IMR-90 (cell line): ENCODE data around the gene FARP1.

Experiments
- CHD1 ChIP-seq: IDR thresholded peaks from 2 replicates; pipeline ENCODE4 v1.6.1; 2012; ENCODE audit warnings: low read depth, low read length, improper control_type of control experiment
- CTCF ChIP-seq: conservative IDR thresholded peaks from 2 replicates; pipeline ENCODE4 v1.5.1; 2012; ENCODE audit warnings: mild to moderate bottlenecking, low read depth, low read length, improper control_type of control experiment
- POLR2A ChIP-seq: IDR thresholded peaks from 2 replicates; pipeline ENCODE4 v1.6.1; 2012; ENCODE audit warnings: mild to moderate bottlenecking, low read depth, low read length
- RCOR1 ChIP-seq: IDR thresholded peaks from 2 replicates; pipeline ENCODE4 v1.6.1; 2012; ENCODE audit warnings: mild to moderate bottlenecking, low read length, improper control_type of control experiment; ENCODE audit not compliant: insufficient replicate concordance
- SMC3 ChIP-seq: fragments of 150-350 bp; IDR thresholded peaks from 2 replicates; pipeline ENCODE4 v1.6.1; 2016; ENCODE audit warnings: low read depth, mild to moderate bottlenecking, antibody characterized with exemption, low read length, moderate library complexity
- USF2 ChIP-seq: fragments of 150-350 bp; IDR thresholded peaks from 2 replicates; pipeline ENCODE4 v1.6.1; 2017; ENCODE audit warnings: mild to moderate bottlenecking, antibody characterized with exemption, low read length, low read depth

GRCh38 chr13:98325724-98326123, 182.8 kb downstream of the FARP1 start:
- no peak for TF ChIP-seq CTCF
- no peak for TF ChIP-seq POLR2A
- no peak for TF ChIP-seq USF2
- no peak for TF ChIP-seq RCOR1
- no peak for TF ChIP-seq SMC3
- no peak for TF ChIP-seq CHD1
